Measurements from ENCODE around the gene TEX10. TPM values are rescaled to one million over a fixed set of nuclear protein-coding genes. Genes with fewer than 3 reads are reported as not detected.
"Not testable (repeated sequence)": the region's sequence is repeated elsewhere in the genome, so short reads cannot be mapped to it uniquely, and the experiment has no call there.

Gene TEX10
- polyA plus RNA-seq, 1 donor from 2014 or later, result 30.5 TPM

GRCh38 chr9:100341889-100342288 is 10.9 kb downstream of the TEX10 start:
- TF ChIP-seq SMC3 (conservative IDR thresholded peaks at IDR 0.05; ENCODE audit: poor library complexity) (no peak), MXI1 (conservative IDR thresholded peaks at IDR 0.05; ENCODE audit: poor library complexity, severe bottlenecking) (no peak), TAF1 (IDR thresholded peaks at IDR 0.05; ENCODE audit: low read depth) (no peak), CTCF (IDR thresholded peaks at IDR 0.05; ENCODE audit: poor library complexity, severe bottlenecking) (no peak), RAD21 (conservative IDR thresholded peaks at IDR 0.05) (no peak), REST (IDR thresholded peaks at IDR 0.05; ENCODE audit: borderline replicate concordance) (no peak), EZH2 (IDR thresholded peaks at IDR 0.05; ENCODE audit: borderline replicate concordance, insufficient read depth, low read length, poor library complexity, severe bottlenecking) (no peak)
- Histone ChIP-seq H3K27me3 (ENCODE audit: insufficient read depth, low read depth, low read length) (no peaks in the 10 kb centered on the region), H3K9me3 (ENCODE audit: low read length) (no peaks in the 10 kb centered on the region), H3K36me3 (ENCODE audit: insufficient read depth, low read length) (no peaks in the 10 kb centered on the region), H3K27ac (ENCODE audit: low read length) (no peak overlapping the region), H3K9ac (ENCODE audit: low read length) (no peak overlapping the region), H3K9me2 (ENCODE audit: insufficient read depth, low read length) (no peaks in the 10 kb centered on the region), H4K20me1 (ENCODE audit: insufficient read depth) (no peaks in the 10 kb centered on the region), H3F3A (ENCODE audit: insufficient read depth, low read length, poor library complexity, severe bottlenecking) (no peaks in the 10 kb centered on the region), H3K4me2 (ENCODE audit: low read length) (no peak overlapping the region), H3K4me3 (ENCODE audit: low read length) (no peak overlapping the region), H3K79me2 (replicated peaks; ENCODE audit: insufficient read depth, low read length) (peaks cover 9% of the 10 kb centered on the region), H2AFZ (ENCODE audit: low read depth, low read length) (no peak overlapping the region)

- H3K9me3 ChIP-seq (ENCODE audit: low read length), result no peaks in the 10 kb centered on the region
- no peaks in the 10 kb centered on the region for H3K36me3 ChIP-seq (ENCODE audit: insufficient read depth, low read length)
- no peak overlapping the region for H3K4me2 ChIP-seq (ENCODE audit: low read length)
- TF ChIP-seq EZH2 (IDR thresholded peaks at IDR 0.05; ENCODE audit: borderline replicate concordance, insufficient read depth, low read length, poor library complexity, severe bottlenecking), result no peak
- no peak for TF ChIP-seq EP300 (conservative IDR thresholded peaks at IDR 0.05; ENCODE audit: poor library complexity, severe bottlenecking)
- H3K27me3 ChIP-seq (ENCODE audit: insufficient read depth, low read depth, low read length), result no peaks in the 10 kb centered on the region
- no peak overlapping the region for H3K4me3 ChIP-seq (ENCODE audit: low read length)
- H4K20me1 ChIP-seq (ENCODE audit: insufficient read depth), result no peaks in the 10 kb centered on the region
- no peak overlapping the region for H3K27ac ChIP-seq (ENCODE audit: low read length)
- peaks cover 6% of the 10 kb centered on the region for H3K79me2 ChIP-seq (replicated peaks; ENCODE audit: insufficient read depth, low read length)
- H3F3A ChIP-seq (ENCODE audit: insufficient read depth, low read length, poor library complexity, severe bottlenecking), result no peaks in the 10 kb centered on the region
- H3K9me2 ChIP-seq (ENCODE audit: insufficient read depth, low read length), result no peaks in the 10 kb centered on the region
- no peak overlapping the region for H3K9ac ChIP-seq (ENCODE audit: low read length)
- H2AFZ ChIP-seq (ENCODE audit: low read depth, low read length), result no peak overlapping the region
Observed at GRCh38 chr9:100340224-100340623, 12.5 kb downstream of the TEX10 start.

- not testable (repeated sequence) for H3F3A ChIP-seq (ENCODE audit: insufficient read depth, low read length, poor library complexity, severe bottlenecking); H3K36me3 ChIP-seq (ENCODE audit: insufficient read depth, low read length); H2AFZ ChIP-seq (ENCODE audit: low read depth, low read length); H3K27ac ChIP-seq (ENCODE audit: low read length); H3K9ac ChIP-seq (ENCODE audit: low read length); H3K79me2 ChIP-seq (replicated peaks; ENCODE audit: insufficient read depth, low read length); H3K27me3 ChIP-seq (ENCODE audit: insufficient read depth, low read depth, low read length); H3K4me3 ChIP-seq (ENCODE audit: low read length); H4K20me1 ChIP-seq (ENCODE audit: insufficient read depth); H3K4me2 ChIP-seq (ENCODE audit: low read length); H3K9me3 ChIP-seq (ENCODE audit: low read length); H3K9me2 ChIP-seq (ENCODE audit: insufficient read depth, low read length)
Observed at GRCh38 chr9:100338736-100339135, 14.0 kb downstream of the TEX10 start.
